ENCODE data around the gene SLX4IP.

Gene SLX4IP

DNA sequence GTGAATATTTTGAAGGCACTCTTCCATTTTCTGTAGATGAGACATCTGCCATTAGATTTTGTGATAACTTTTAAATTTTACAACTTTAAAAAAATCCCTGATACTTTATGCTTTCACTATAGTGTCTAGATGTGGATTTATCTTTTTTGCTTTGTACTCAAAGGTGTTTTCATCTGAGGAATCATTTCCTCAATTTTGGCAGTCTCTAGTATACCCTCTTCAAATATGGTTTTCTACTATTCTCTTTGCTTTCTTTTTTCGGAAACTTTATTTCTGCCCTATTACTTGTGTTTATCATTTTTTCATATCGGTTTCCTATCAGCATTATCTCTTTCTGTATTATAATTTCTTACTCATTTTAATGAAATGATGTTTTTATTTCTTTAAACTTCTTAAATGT lies 62.2 kb downstream of the SLX4IP start:
- no peak for DNase-seq (ENCODE audit: low spot score)

- DNase-seq (ENCODE audit: low spot score): no peak
These were observed 62.7 kb downstream of the SLX4IP start for GRCh38 chr20:10497791-10498190.

DNA sequence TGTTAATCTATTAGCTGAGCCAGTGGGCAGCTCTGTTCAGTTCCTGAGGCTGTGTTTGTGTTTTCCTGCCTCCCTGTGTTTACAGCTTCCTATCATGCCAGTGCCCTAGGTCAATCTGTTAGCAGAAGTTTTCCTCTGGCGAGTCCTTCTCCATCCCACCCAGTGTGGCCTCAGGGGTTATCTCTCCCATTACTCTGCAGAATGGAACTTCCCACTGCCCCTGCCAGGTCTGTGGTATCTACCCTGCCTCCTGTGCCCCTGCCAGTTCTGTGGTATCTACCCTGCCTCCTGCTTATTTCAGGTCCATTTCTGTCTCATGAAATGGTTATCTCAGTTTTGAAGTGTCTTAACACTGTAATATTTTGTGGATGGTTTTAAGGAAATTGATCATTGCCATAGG lies 63.1 kb downstream of the SLX4IP start:
- no peak for DNase-seq (ENCODE audit: low spot score)

DNA sequence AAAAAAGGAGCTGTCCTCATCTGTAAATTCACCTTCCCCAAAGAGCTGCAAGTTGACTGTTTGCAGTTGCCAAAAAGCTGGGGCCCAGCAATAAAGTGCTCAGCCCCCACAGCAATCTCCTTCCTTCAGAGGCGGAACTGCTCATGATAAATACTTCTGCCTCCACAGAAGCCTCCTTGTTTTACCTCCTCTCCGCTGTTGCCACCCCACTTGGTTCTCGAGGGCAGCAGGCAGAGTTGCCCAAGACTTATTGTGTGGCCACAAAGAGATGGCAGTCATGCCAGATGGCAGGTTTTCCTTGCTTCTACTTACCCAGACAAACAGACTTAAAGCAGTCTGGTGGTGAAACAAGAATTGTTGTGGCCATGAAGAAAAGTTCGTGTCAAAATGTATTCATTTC lies 66.3 kb downstream of the SLX4IP start:
- peak; percentile 10 for DNase-seq (ENCODE audit: low spot score)

- DNase-seq (ENCODE audit: low spot score): peak; percentile 10
These were observed 67.0 kb downstream of the SLX4IP start for GRCh38 chr20:10502098-10502526.

DNA sequence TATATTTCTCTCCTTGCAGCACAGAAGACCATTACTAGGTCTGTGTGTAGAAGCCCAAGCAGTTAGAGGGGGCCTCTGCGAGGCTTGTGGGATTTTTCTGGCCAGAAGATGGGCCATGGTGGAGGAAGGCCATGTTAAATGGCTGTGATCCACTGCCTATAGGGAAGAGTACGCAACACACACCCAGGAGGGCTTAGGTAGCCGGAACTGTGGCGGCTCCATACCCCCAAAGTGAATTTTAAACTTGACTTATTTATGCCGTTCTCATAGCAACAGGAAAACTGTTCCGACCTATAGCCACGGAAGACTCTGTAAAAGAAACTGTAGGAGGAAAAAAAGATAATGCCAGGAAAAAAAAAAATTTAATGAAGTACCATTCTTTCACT lies 69.5 kb downstream of the SLX4IP start:
- no peak for DNase-seq (ENCODE audit: low spot score)

GRCh38 chr20:10504994-10505730 lies 70.1 kb downstream of the SLX4IP start:
- no peak for DNase-seq (ENCODE audit: low spot score)

- no peak for DNase-seq (ENCODE audit: low spot score)
These were observed 70.7 kb downstream of the SLX4IP start for GRCh38 chr20:10505827-10506226.

DNA sequence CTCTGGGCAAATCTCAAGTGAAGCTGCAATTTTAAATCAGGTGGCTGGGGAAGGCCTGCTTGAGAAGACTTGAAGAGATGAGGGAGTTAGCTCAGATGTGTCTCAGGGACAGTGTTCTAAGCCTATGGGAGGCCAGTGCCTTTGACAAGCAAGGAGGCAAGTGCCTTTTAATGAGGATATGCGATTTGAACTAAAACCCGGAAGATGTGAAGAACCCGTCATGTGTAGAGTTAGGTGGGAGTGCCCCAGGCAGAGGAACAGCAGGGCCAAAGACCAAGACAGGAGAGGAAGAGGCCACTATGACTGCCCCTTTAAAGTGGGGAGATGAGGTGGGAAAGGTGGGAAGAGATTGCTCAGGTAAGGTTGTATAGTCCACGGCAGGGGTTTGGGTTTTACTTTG lies 71.9 kb downstream of the SLX4IP start:
- DNase-seq (ENCODE audit: low spot score): no peak

DNA sequence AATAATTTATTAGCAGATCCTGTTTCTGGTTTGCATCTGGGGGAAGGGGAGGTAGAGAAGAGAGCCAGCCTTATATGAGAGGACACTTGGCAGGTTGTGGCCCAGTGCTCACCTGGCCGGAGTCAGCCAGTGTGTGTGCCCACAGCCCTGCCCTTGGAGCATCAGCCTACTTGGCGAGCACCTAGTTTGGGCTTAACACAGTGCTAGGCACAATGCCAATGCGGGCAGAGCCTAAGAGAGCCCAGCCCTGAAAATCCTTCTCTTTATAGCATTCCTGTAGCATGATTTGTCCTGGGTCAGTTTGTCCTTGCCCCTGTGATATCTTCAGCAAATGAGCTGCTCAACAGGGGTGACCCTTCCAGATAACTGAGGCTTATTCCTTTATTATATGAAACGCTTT lies 73.0 kb downstream of the SLX4IP start:
- DNase-seq (ENCODE audit: low spot score): no peak

DNA sequence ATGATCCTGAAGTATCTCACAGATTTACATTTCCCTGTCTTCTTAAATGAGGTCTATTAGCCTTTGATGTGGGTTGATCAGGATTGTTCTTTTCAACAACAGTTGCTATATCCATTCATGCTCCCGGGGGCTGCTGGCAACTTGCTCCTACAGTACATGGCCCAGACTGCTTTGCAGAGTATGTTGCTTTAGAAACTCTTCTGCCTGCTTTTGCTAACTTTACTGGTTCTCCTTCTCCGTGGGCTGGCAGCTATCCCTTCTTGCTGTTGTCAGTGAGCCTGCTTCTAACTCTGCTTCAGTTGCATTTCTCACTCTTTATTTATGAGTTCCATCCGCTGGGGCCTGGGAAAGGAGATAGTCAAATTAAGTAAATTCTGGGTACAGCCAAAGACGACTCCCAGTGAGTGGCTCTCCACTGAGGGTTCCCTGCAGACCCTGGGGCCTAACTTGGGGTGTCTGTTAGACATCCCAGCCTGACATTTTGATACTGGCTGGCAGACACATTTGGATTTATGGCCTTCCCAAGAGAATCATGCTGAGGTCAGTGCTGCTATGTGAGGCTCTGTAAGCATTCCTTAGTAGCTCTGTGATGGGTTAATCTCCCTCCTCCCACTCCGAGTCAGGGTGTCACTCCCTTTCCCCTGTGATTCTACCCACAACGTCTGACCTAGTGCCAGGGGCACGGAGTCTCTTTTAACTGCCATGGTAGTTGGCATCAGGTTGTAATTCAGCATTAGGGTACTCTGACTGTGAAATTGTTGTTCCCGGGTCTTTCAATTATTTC lies 73.6 kb downstream of the SLX4IP start:
- DNase-seq (ENCODE audit: low spot score): no peak

- no peak for DNase-seq (ENCODE audit: low spot score)
These were observed 74.3 kb downstream of the SLX4IP start for GRCh38 chr20:10509376-10509775.

GRCh38 chr20:10510216-10510615 lies 75.1 kb downstream of the SLX4IP start:
- DNase-seq (ENCODE audit: low spot score): no peak

GRCh38 chr20:10511170-10511508 lies 76.0 kb downstream of the SLX4IP start:
- no peak for DNase-seq (ENCODE audit: low spot score)

DNA sequence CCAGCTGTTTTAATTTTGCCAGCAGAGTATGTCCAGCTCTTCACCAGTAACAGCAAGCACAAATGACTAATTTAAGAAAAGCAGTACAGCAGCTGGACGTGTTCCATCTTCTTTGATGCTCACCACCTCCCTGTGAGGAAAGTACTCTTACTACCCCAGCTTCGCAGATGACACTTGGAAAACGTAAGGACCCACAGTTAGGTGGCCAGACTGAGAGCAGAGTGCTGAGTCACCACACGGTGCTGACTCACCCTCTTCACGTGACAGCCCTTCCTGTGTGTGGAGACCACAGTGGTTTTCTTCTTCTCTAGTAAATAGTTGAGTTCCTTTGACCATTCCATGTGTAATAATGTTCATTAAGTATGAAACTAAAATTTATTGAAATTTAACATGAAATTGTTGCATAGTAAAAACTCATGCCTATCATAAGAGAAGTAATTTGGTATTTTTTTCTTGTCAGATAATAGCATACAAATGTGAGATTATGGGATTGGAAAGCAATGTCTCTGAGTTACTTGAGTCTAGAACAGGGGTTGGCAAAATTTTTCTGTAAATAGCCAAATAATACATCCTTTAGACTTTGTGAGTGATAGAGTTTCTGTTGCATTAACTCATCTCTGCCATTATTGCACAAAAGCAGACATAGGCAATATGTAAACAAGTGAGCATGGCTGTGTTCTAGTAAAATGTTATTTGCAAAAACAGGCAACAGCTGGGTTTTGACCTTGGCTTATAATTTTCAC lies 76.6 kb downstream of the SLX4IP start:
- DNase-seq (ENCODE audit: low spot score): peak; percentile 72

DNA sequence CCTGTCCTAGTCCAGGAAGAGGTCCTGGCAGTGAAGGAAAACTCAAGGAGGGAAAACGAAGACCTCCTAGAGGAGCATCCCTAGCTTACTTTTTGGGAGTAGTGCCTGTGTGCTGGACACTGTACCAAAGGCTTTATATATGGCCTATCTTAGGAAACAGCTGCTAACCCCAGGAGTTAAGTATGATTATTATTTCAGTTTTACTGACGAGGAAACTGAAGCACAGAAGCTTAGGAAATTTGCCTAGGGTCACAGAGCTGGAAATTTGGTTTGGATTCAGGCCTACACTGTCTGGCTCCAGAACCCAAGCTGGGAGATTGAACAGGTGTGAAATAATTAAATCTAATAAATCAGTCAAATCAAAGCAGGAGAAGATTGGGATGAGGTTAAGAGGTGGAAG lies 78.0 kb downstream of the SLX4IP start:
- no peak for DNase-seq (ENCODE audit: low spot score)

DNA sequence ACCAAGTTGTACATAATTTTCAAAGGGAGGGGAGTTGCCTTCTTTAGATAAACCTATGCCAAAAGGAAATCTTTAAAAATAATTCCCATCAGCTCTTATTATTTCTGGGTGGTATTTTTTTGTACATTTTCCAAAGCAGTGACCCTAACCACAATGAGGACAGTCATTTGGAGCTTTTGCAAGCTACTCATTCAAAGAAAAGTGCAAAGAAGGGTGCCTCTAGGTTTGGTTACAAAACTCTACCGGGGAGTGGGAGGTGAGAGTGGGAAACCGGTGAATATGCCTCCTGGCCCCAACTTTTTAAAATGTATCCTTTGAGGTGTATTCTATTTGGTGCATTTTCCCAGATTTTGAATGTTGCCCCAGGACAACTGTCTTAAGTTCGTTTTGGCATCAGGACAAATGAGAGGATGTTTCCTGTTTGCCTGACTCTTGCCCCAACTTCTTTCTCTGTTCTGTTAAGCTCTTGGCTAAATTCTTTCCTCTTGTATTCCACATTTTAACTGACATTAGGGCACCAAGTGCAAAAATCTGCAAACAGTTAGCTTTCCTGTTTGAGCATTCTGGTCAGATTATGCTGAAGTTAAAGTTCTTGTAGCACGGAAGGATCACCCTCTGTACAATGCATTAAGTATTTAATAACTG lies 78.9 kb downstream of the SLX4IP start:
- DNase-seq (ENCODE audit: low spot score): no peak

DNA sequence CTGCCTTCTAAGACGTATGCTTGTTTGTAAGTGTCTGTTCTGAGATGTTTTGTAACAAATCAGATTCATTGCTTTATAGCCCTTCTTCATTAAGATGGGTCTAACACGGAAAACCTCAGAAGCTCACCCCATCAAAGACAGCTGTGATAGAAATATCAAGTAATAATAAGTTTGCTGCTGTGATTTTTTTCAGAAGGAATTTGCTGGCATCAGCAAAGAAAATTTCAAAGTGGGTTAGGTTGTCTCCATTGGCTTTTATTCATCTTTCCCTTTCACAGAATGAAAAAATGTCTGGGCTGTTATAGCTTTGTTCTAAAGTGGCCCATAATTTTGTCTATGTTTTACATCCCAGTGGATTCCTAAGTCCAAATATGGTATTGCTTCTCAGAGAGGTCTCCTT lies 81.4 kb downstream of the SLX4IP start:
- no peak for DNase-seq (ENCODE audit: low spot score)

- no peak for DNase-seq (ENCODE audit: low spot score)
These were observed 84.4 kb downstream of the SLX4IP start for GRCh38 chr20:10519361-10520046.

DNA sequence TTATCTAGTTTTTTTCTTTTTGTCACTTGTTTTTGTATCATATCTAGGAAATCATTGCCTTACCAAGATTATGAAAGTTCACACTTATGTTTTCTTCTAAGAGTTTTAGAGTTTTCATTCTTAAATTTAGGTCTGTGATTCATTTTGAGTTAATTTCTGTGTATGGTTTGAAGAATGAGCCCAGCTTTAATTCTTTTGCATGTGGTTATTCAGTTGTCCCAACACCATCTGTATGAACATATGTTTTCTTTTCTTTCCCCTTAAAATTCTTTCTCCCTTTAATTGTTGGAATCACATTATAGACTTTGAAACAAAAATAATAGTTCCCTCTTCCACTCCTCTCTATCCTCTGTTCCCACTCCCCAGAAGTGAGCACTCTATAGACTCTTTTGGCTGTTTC lies 85.4 kb downstream of the SLX4IP start:
- DNase-seq (ENCODE audit: low spot score): no peak

DNA sequence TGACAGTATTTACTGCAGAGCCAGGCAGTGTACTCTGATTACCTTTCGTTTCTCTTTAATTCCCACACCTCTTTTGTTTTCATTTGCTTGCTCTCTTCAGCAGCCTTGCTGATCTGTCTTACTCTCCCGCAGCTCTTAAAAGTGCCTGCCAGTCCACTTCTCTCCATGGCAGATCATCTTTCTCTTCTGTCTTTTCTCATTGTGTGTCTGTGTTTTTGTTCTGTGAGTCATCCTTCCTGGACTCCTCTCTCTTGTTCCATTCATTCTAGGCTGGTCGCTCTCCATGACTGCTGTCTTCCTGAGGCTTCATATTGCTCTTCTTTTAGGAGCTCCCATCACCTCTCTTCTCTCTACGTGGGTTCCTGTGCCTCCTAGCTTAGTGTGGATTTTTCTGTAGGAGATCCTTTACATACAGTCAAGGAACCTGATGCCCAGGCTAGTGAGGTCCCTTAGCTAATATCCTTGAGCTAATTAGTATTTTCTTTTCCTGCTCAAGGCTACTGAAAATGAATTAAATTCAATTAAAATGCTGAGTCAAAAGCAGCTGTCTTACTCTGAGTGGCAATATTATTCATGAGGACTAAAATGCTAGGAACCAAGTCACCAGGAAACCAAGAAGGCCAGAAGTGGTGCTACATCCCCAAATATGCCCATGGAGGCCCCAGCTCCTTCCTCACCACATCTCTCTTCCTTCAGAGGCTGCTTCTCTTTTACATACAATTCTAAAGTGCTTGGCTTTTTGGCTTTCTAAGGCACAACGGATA lies 86.1 kb downstream of the SLX4IP start:
- DNase-seq (ENCODE audit: low spot score): no peak
